Osteocyte (in vitro differentiated cells): ENCODE measurements around the gene PLCB1. TPM values are rescaled to one million over a fixed set of nuclear protein-coding genes. Genes with fewer than 3 reads are reported as not detected.
"Not testable (repeated sequence)": the region's sequence is repeated elsewhere in the genome, so short reads cannot be mapped to it uniquely, and the experiment has no call there.

Experiments used
- DNase-seq: peaks from one replicate; pipeline ENCODE4 v3.0.0; 2021; ENCODE audit warnings: mixed read lengths; ENCODE audit not compliant: unreplicated experiment; ENCODE audit errors: extremely low spot score
- H3K27ac Mint-ChIP-seq: one replicate; pipeline ENCODE4 v1.8.0; 2021; ENCODE audit warnings: mild to moderate bottlenecking, mixed read lengths; ENCODE audit not compliant: unreplicated experiment
- H3K27me3 Mint-ChIP-seq: one replicate; pipeline ENCODE4 v1.8.0; 2021; ENCODE audit warnings: mixed read lengths; ENCODE audit not compliant: unreplicated experiment
- H3K36me3 Mint-ChIP-seq: one replicate; pipeline ENCODE4 v1.8.0; 2021; ENCODE audit warnings: mixed read lengths; ENCODE audit not compliant: unreplicated experiment
- H3K4me1 Mint-ChIP-seq: one replicate; pipeline ENCODE4 v1.8.0; 2021; ENCODE audit warnings: mixed read lengths; ENCODE audit not compliant: unreplicated experiment
- H3K4me3 Mint-ChIP-seq: one replicate; pipeline ENCODE4 v1.8.0; 2021; ENCODE audit warnings: mild to moderate bottlenecking, moderate library complexity, mixed read lengths; ENCODE audit not compliant: unreplicated experiment
- H3K9me3 Mint-ChIP-seq: one replicate; pipeline ENCODE4 v1.8.0; 2021; ENCODE audit warnings: mixed read lengths; ENCODE audit not compliant: unreplicated experiment
- total RNA-seq: library from RNA; stranded (reverse); gene quantifications from 2 replicates; pipeline ENCODE4 v1.2.1, GENCODE V29; 2021
- TF ChIP-seq, protein P1 (sequence below): fragments of 200-600 bp; sonication (generic); IDR thresholded peaks from 2 replicates; pipeline ENCODE4 v1.5.0; 2021; ENCODE audit warnings: antibody characterized with exemption, mild to moderate bottlenecking, moderate library complexity

Gene PLCB1
- total RNA-seq, 1 donor from 2014 or later, result 33.3 TPM

DNA sequence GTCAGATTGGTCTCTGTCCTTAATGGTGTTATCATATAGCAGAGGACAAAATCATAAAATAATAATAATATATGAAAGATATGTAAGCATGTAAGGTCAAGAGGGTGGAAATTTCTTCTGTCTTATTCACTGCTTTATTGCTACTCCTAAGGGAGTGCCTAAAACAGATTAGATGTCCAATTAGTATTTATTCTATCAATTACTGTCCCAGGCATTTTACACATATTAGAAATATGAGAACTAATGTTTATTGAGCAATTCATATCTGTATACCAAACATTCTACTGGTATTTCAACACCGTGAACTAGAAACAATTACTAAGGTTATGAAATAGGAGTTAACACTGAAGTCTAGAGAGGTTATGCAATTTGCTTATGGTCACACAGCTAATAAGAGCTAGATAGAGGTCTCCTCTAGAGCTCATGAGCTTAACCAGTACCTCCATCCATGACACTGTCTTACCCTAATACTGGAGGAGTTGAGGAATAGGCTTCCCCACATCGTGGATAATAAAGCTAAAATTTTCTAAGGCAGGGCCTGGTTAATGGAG is 302.3 kb downstream of the PLCB1 start:
- no peaks in the 10 kb centered on the region for H3K27me3 Mint-ChIP-seq
- H3K4me3 Mint-ChIP-seq, result no peak overlapping the region
- TF ChIP-seq, protein P1, sequence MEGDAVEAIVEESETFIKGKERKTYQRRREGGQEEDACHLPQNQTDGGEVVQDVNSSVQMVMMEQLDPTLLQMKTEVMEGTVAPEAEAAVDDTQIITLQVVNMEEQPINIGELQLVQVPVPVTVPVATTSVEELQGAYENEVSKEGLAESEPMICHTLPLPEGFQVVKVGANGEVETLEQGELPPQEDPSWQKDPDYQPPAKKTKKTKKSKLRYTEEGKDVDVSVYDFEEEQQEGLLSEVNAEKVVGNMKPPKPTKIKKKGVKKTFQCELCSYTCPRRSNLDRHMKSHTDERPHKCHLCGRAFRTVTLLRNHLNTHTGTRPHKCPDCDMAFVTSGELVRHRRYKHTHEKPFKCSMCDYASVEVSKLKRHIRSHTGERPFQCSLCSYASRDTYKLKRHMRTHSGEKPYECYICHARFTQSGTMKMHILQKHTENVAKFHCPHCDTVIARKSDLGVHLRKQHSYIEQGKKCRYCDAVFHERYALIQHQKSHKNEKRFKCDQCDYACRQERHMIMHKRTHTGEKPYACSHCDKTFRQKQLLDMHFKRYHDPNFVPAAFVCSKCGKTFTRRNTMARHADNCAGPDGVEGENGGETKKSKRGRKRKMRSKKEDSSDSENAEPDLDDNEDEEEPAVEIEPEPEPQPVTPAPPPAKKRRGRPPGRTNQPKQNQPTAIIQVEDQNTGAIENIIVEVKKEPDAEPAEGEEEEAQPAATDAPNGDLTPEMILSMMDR, result no peak
- no peaks in the 10 kb centered on the region for H3K9me3 Mint-ChIP-seq
- DNase-seq, result no peak
- H3K36me3 Mint-ChIP-seq, result no peaks in the 10 kb centered on the region
- H3K4me1 Mint-ChIP-seq, result peaks cover 16% of the 10 kb centered on the region
- H3K27ac Mint-ChIP-seq, result no peak overlapping the region

DNA sequence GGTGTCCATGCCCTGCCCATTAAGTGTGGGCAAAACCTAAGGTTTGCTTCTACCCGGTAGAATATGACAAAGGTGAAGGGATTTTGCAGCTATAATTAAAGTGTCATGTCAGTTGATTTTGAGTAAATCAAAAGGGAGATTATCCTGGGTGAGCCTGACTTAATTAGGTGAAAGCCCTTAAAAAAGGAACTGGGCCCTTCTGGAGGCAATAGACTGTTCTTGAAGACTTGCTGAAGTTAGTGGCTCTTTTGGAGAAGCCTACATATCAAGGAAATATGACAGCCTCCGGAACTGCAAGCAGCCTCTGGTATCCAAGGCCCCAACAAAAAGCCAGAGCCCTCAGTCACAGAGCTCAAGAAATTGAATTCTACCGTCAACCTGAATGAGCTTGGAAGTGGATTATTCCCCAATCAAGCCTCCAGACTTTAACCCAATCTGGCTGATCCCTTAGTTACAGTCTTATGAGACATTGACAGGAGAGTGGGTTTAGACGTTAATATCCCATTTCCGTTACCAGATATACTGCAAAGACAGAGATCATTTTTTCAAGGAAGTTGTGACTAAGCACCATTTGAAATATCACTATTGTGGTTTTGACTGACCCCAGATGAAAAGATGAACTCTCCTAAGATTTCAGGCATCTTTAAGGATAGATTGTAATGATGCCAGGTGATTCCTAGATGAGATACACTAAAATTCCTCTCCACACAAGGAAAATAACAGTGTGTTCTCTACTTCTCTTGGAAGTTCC is 303.4 kb downstream of the PLCB1 start:
- TF ChIP-seq, protein P1, result no peak
- Mint-ChIP-seq H3K27me3 (no peaks in the 10 kb centered on the region), H3K4me1 (peaks cover 16% of the 10 kb centered on the region), H3K9me3 (no peaks in the 10 kb centered on the region), H3K36me3 (no peaks in the 10 kb centered on the region), H3K4me3 (no peak overlapping the region), H3K27ac (no peak overlapping the region)
- DNase-seq, result no peak

DNA sequence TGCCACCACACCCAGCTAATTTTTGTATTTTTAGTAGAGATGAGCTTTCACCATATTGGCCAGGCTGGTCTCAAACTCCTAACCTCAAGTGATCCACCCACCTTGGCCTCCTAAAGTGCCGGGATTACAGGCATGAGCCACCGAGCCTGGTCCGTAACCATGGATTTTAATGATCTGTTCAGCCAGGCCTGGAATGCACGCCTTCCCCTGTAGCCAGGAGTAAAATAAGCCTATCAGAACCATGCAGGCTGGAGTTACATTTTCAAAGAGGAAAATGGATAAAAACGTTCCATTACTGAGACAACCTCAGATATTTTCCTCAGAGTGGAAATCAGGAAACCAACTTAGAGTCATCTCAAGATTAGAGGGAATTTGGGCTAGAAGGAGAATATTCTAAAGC is 304.9 kb downstream of the PLCB1 start:
- not testable (repeated sequence) for H3K27me3 Mint-ChIP-seq, DNase-seq, H3K4me3 Mint-ChIP-seq, H3K36me3 Mint-ChIP-seq, H3K27ac Mint-ChIP-seq, H3K4me1 Mint-ChIP-seq, H3K9me3 Mint-ChIP-seq

DNA sequence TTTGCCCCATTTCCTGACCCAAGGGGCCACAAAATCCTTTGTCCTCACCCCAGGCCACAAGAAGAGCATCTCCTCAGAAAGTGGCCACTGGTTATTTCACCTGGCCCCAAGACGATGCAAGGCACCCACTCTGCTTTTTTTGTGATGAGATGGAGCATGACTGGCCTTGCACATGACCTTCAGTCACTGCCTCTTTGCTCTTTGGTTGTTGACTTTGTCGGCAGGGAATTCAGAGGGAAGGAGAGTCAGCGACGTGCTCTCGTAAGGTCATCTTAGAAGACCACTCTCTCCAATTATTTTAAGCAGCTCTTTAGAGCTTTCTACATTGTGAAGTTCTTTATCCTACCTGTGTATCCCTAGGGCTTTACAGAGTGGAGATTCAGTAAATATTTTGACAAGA is 306.7 kb downstream of the PLCB1 start:
- Mint-ChIP-seq H3K9me3 (no peaks in the 10 kb centered on the region), H3K27ac (no peak overlapping the region), H3K27me3 (no peaks in the 10 kb centered on the region), H3K4me1 (peaks cover 1% of the 10 kb centered on the region), H3K36me3 (no peaks in the 10 kb centered on the region), H3K4me3 (no peak overlapping the region)
- no peak for DNase-seq
- TF ChIP-seq, protein P1, result no peak

DNA sequence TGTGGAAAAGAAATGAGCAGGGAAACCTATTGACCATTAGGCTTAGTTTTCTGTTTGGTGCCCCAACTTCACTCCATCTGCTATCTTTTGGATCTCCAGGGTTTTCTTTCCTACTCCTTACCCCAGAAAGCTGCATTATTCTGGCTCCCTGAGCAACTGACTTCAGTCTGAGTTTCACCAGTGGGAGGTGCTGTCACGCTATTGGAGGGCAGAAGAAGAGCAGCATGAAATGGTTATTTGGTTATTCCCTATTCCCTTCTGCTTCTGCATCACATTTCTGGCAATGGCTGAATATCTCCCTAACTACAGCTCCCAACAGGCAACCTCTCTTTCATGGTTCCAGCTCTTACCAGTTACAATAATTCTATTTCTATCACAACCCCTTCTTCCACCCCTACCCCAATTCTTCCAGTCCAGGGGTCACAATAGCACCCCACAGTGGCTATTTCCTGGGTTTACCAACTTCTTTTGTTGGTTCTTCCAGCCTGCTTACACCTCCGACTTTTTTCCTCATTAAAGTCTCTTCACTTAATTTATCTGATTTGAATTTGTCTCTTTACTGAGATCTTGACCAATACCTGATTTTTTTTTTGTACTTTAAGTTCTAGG is 311.5 kb downstream of the PLCB1 start:
- Mint-ChIP-seq H3K4me3 (no peak overlapping the region), H3K36me3 (no peaks in the 10 kb centered on the region), H3K27ac (no peak overlapping the region), H3K9me3 (no peaks in the 10 kb centered on the region), H3K27me3 (no peaks in the 10 kb centered on the region), H3K4me1 (no peaks in the 10 kb centered on the region)
- no peak for DNase-seq
- TF ChIP-seq, protein P1, result no peak
